Measurements from ENCODE around the gene FDXR.

GRCh38 chr17:74893936-74894671 lies 21.3 kb upstream of the FDXR start:
- no peak for TF ChIP-seq TAF1 (IDR thresholded peaks at IDR 0.05; ENCODE audit: borderline replicate concordance, low read depth, low read length)
- TF ChIP-seq POLR2A (IDR thresholded peaks at IDR 0.05; ENCODE audit: low read depth, low read length), result no peak
- TF ChIP-seq POLR2AphosphoS5 (IDR thresholded peaks at IDR 0.05; ENCODE audit: low read depth, low read length), result no peak

Measured in GM12892 (cell line).